Measurements from ENCODE around the gene CYSLTR1. TPM values are rescaled to one million over a fixed set of nuclear protein-coding genes. Genes with fewer than 3 reads are reported as not detected.

Gene CYSLTR1
- total RNA-seq, 1 experiment from 2014 or later, result 2.1 TPM

- ChIA-PET POLR2A (ENCODE audit: low non-redundant PET) (no interaction called here), CTCF (no interaction called here)
- TF ChIP-seq EZH2 (IDR thresholded peaks at IDR 0.05; ENCODE audit: borderline replicate concordance, low read depth, low read length, poor library complexity, severe bottlenecking) (no peak), CTCF (conservative IDR thresholded peaks at IDR 0.05; ENCODE audit: low read depth, low read length) (no peak)
- H3K27me3 ChIP-seq (replicated peaks; ENCODE audit: insufficient read depth, low read depth, low read length, poor library complexity), result no peaks in the 10 kb centered on the region
- H3K36me3 ChIP-seq (ENCODE audit: insufficient read depth, low read length, poor library complexity, severe bottlenecking), result no peaks in the 10 kb centered on the region
- no peak overlapping the region for H3K27ac ChIP-seq (ENCODE audit: low read depth, low read length, poor library complexity, severe bottlenecking)
- no peak overlapping the region for H3K4me3 ChIP-seq (ENCODE audit: low read depth, low read length, poor library complexity, severe bottlenecking)
- no peaks in the 10 kb centered on the region for H3K9me3 ChIP-seq (ENCODE audit: low read depth, low read length, poor library complexity, severe bottlenecking)
- intact Hi-C loops (cut with micrococcal nuclease; ENCODE audit: unreplicated experiment), result no loop called here
- peaks cover 4% of the 10 kb centered on the region for H3K4me1 ChIP-seq (ENCODE audit: insufficient read depth, low read length, poor library complexity, severe bottlenecking)
- BruUV-seq (replicated peaks), result no TSS peak
- DNase-seq (ENCODE audit: low spot score), result no peak
Observed at GRCh38 chrX:78329486-78329885, 2.1 kb upstream of the CYSLTR1 start.

DNA sequence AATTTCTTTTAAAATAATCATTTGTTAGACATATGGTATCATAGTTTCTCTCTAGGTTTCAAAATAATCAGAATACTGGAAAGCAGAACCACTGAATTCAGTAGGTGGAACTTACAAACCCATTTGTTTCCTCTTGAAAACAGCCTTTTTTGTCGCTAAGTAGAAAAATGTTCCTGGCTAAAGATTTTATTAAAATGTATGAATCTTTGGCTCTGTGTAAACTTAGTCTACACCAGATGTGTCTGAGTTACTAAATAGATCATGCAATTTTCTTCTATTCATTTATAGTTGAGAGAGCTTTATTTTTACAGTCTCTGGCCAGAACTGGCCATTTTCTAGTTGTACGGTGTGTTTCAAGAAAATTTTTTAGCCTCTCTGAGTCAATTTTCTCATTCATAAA, 1.0 kb downstream of the CYSLTR1 start:
- POLR2A ChIA-PET (ENCODE audit: low non-redundant PET), result no interaction called here

DNA sequence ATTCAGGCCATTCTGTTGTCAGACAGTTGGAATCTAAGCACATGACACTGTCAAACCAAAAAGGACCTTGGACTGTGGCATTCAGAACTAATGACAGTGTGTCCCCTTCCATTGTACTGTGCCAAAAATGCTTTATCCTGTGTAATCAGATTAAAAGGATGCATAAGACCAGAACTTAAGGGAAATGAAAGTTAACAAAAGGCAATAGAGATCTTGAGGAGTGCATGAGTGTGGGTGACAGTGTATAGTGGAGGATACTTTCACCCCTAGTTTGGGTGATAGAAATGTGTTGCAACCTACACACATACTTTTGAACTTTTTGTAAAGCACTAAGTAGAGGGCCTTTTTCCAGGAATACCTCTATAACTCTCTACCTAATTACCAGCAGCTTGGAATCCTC, 4.5 kb downstream of the CYSLTR1 start:
- no peaks in the 10 kb centered on the region for H3K9me3 ChIP-seq (ENCODE audit: low read depth, low read length, poor library complexity, severe bottlenecking)
- TF ChIP-seq CTCF (conservative IDR thresholded peaks at IDR 0.05; ENCODE audit: low read depth, low read length) (no peak), EZH2 (IDR thresholded peaks at IDR 0.05; ENCODE audit: borderline replicate concordance, low read depth, low read length, poor library complexity, severe bottlenecking) (no peak)
- H3K36me3 ChIP-seq (ENCODE audit: insufficient read depth, low read length, poor library complexity, severe bottlenecking), result no peaks in the 10 kb centered on the region
- no peaks in the 10 kb centered on the region for H3K27me3 ChIP-seq (replicated peaks; ENCODE audit: insufficient read depth, low read depth, low read length, poor library complexity)
- ChIA-PET POLR2A (ENCODE audit: low non-redundant PET) (no interaction called here), CTCF (no interaction called here)
- H3K4me1 ChIP-seq (ENCODE audit: insufficient read depth, low read length, poor library complexity, severe bottlenecking), result peaks cover under 1% of the 10 kb centered on the region
- DNase-seq (ENCODE audit: low spot score), result no peak
- H3K27ac ChIP-seq (ENCODE audit: low read depth, low read length, poor library complexity, severe bottlenecking), result no peak overlapping the region
- H3K4me3 ChIP-seq (ENCODE audit: low read depth, low read length, poor library complexity, severe bottlenecking), result no peak overlapping the region
- intact Hi-C loops (cut with micrococcal nuclease; ENCODE audit: unreplicated experiment), result no loop called here
- BruUV-seq (replicated peaks), result no TSS peak

More for the DNA sequence above, 1.0 kb downstream of the CYSLTR1 start:
- CTCF ChIA-PET, result no interaction called here
- peaks cover 4% of the 10 kb centered on the region for H3K4me1 ChIP-seq (ENCODE audit: insufficient read depth, low read length, poor library complexity, severe bottlenecking)
- DNase-seq (ENCODE audit: low spot score), result no peak
- H3K36me3 ChIP-seq (ENCODE audit: insufficient read depth, low read length, poor library complexity, severe bottlenecking), result no peaks in the 10 kb centered on the region
- intact Hi-C loops (cut with micrococcal nuclease; ENCODE audit: unreplicated experiment), result no loop called here
- H3K27me3 ChIP-seq (replicated peaks; ENCODE audit: insufficient read depth, low read depth, low read length, poor library complexity), result no peaks in the 10 kb centered on the region
- TF ChIP-seq CTCF (conservative IDR thresholded peaks at IDR 0.05; ENCODE audit: low read depth, low read length) (no peak), EZH2 (IDR thresholded peaks at IDR 0.05; ENCODE audit: borderline replicate concordance, low read depth, low read length, poor library complexity, severe bottlenecking) (no peak)
- no peaks in the 10 kb centered on the region for H3K9me3 ChIP-seq (ENCODE audit: low read depth, low read length, poor library complexity, severe bottlenecking)
- H3K27ac ChIP-seq (ENCODE audit: low read depth, low read length, poor library complexity, severe bottlenecking), result no peak overlapping the region
- peak overlapping the region; percentile 31 for H3K4me3 ChIP-seq (ENCODE audit: low read depth, low read length, poor library complexity, severe bottlenecking)
- BruUV-seq (replicated peaks), result no TSS peak
